Muscle layer of duodenum (tissue), 2 donors: Measurements from ENCODE around the gene FOXR1.
A peak's percentile ranks its signal among the peaks of the same experiment; 100 is the strongest.

Experiments used
- H3K27ac ChIP-seq: one replicate; pipeline ENCODE4 v1.7.0; 2013; ENCODE audit warnings: mild to moderate bottlenecking, low read length
- H3K27me3 ChIP-seq: one replicate; pipeline ENCODE4 v1.7.0; 2013; ENCODE audit warnings: low read depth, mild to moderate bottlenecking, control low read depth, low read length
- H3K36me3 ChIP-seq, 2 donors: one replicate each; pipeline ENCODE4 v1.7.0; 2013; ENCODE audit warnings: low read length in 2 of 2, control low read depth in 1 of 2, mild to moderate bottlenecking in 1 of 2; ENCODE audit not compliant: insufficient read depth in 2 of 2, control insufficient read depth in 1 of 2
- H3K4me1 ChIP-seq, 2 donors: one replicate each; pipeline ENCODE4 v1.7.0; 2013; ENCODE audit warnings: low read length in 2 of 2, mild to moderate bottlenecking in 2 of 2, control low read depth in 1 of 2, moderate library complexity in 1 of 2; ENCODE audit not compliant: insufficient read depth in 2 of 2, control insufficient read depth in 1 of 2
- H3K4me3 ChIP-seq, 2 donors: one replicate each; pipeline ENCODE4 v1.7.0; 2013; ENCODE audit warnings: low read length in 2 of 2, low read depth in 1 of 2, mild to moderate bottlenecking in 1 of 2
- H3K9me3 ChIP-seq, 2 donors: one replicate each; pipeline ENCODE4 v1.7.0; 2013; ENCODE audit warnings: low read length in 2 of 2, control low read depth in 1 of 2, mild to moderate bottlenecking in 1 of 2; ENCODE audit not compliant: control insufficient read depth in 1 of 2
- donor health status: healthy.

Gene FOXR1

GRCh38 chr11:119023741-119024140 lies 52.2 kb downstream of the FOXR1 start:
- Histone ChIP-seq H3K4me3 (no peak overlapping the region), H3K9me3 (no peaks in the 10 kb centered on the region), H3K4me1 (peaks cover 11 to 20% of the 10 kb centered on the region in 2 donors), H3K27ac (no peak overlapping the region), H3K36me3 (peaks cover 32 to 56% of the 10 kb centered on the region in 2 donors), H3K27me3 (no peaks in the 10 kb centered on the region)

- Histone ChIP-seq H3K27ac (peak overlapping the region; percentile 25), H3K27me3 (no peaks in the 10 kb centered on the region), H3K9me3 (no peaks in the 10 kb centered on the region), H3K4me3 (no peak overlapping the region), H3K4me1 (peaks cover 11 to 26% of the 10 kb centered on the region in 2 donors), H3K36me3 (peaks cover 32 to 56% of the 10 kb centered on the region in 2 donors)
Measured at GRCh38 chr11:119024430-119025098, 53.0 kb downstream of the FOXR1 start.

DNA sequence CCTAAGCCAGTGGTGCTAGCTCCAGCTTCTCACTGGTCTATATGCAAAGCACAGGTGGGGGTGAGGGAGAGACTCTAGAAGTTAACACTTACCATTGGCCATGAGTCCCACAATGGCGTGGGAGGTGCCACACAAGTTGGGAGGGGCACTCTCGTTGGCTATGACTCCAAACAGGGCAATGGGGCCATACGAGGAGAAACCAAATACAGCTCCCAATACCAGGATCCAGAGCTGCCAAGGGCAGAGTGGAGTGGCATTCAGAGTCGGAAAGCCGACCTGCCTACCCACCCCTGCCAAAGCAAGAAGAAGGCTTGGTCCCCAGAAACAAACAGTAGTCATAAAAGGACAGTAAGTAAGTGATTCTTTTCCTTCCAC lies 53.5 kb downstream of the FOXR1 start:
- H3K27ac ChIP-seq = peak overlapping the region; percentile 22
- no peak overlapping the region for H3K4me3 ChIP-seq
- H3K4me1 ChIP-seq = peaks cover 6 to 26% of the 10 kb centered on the region in 2 donors
- no peaks in the 10 kb centered on the region for H3K9me3 ChIP-seq
- no peaks in the 10 kb centered on the region for H3K27me3 ChIP-seq
- H3K36me3 ChIP-seq = peaks cover 29 to 56% of the 10 kb centered on the region in 2 donors

DNA sequence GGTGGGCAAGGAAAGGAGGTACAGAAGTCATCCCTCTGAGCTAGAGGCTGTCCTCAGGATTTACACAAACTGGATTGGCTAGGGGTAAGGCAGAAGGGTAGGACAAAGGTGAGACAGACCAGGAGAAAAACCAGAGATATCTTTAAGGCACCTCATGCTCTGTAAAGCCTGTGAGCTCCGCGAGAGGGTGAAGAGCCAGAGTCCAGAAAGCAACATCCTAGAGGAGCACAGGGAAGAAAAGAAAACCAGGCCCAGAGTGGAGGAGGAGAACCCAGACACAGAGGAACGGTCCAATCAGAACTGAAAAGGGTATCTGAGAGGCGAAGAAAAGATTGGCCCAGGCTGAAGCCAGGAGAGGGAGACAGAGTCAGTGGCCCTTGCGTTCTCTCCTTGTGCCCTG lies 54.0 kb downstream of the FOXR1 start:
- H3K36me3 ChIP-seq = peaks cover 27 to 56% of the 10 kb centered on the region in 2 donors
- no peaks in the 10 kb centered on the region for H3K9me3 ChIP-seq
- H3K27ac ChIP-seq = no peak overlapping the region
- no peaks in the 10 kb centered on the region for H3K27me3 ChIP-seq
- H3K4me1 ChIP-seq = peaks cover 5 to 22% of the 10 kb centered on the region in 2 donors
- H3K4me3 ChIP-seq = peak overlapping the region in 1 of 2 donors; percentile 8

- H3K4me3 ChIP-seq = peak overlapping the region in 1 of 2 donors; percentile 8
- H3K9me3 ChIP-seq = no peaks in the 10 kb centered on the region
- H3K36me3 ChIP-seq = peaks cover 25 to 51% of the 10 kb centered on the region in 2 donors
- H3K27ac ChIP-seq = peak overlapping the region; percentile 26
- H3K4me1 ChIP-seq = peaks cover 4 to 19% of the 10 kb centered on the region in 2 donors
- no peaks in the 10 kb centered on the region for H3K27me3 ChIP-seq
Measured at GRCh38 chr11:119025978-119026766, 54.6 kb downstream of the FOXR1 start.

- H3K27ac ChIP-seq = no peak overlapping the region
- peaks cover 0 to 16% of the 10 kb centered on the region in 2 donors for H3K4me1 ChIP-seq
- peak overlapping the region in 1 of 2 donors; percentile 4 for H3K4me3 ChIP-seq
- no peaks in the 10 kb centered on the region for H3K27me3 ChIP-seq
- peaks cover 18 to 48% of the 10 kb centered on the region in 2 donors for H3K36me3 ChIP-seq
- H3K9me3 ChIP-seq = no peaks in the 10 kb centered on the region
Measured at GRCh38 chr11:119026970-119027369, 55.4 kb downstream of the FOXR1 start.

- Histone ChIP-seq H3K27me3 (no peaks in the 10 kb centered on the region), H3K27ac (peak overlapping the region; percentile 3), H3K4me1 (peaks cover 0 to 16% of the 10 kb centered on the region in 2 donors), H3K9me3 (no peaks in the 10 kb centered on the region), H3K36me3 (peaks cover 18 to 40% of the 10 kb centered on the region in 2 donors), H3K4me3 (peak overlapping the region in 1 of 2 donors; percentile 76)
Measured at GRCh38 chr11:119027561-119028345, 56.2 kb downstream of the FOXR1 start.

DNA sequence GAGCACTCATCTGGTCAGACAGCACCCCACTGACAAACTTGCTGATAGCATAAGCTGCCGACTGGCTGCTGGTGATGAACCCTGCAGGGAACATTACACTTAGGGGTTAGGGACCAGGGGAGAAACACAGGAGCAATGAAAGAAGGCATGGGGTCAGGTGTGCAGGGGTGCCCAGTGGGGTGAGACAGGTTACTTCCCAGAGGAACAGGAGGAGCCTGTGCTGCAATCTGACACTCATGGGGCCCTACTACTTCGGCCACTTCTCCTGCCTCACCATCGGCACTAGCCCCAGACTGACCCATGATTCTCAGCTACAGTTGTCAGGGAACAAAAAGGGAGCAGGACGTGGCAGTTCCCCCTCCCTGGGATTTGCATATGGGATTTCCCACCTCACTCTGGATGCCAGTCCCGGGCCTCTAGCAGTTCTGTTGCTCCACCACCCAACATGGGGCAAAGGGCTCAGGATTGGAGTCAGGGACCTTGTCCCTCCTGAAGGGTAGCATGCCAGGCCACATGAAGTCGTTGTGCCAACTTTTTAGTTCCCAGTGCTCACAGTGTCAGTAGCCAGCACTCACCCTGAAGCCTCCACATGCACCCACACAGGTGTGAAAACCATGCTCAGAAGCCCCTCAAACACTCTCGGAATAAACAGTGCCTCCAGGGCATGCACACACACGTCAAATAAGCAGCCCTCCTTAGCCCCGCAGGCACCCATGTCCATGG lies 56.9 kb downstream of the FOXR1 start:
- peaks cover 0 to 16% of the 10 kb centered on the region in 2 donors for H3K4me1 ChIP-seq
- H3K27ac ChIP-seq = peak overlapping the region; percentile 62
- H3K9me3 ChIP-seq = no peaks in the 10 kb centered on the region
- peak overlapping the region in 1 of 2 donors; percentile 76 for H3K4me3 ChIP-seq
- H3K27me3 ChIP-seq = no peaks in the 10 kb centered on the region
- H3K36me3 ChIP-seq = peaks cover 14 to 35% of the 10 kb centered on the region in 2 donors

DNA sequence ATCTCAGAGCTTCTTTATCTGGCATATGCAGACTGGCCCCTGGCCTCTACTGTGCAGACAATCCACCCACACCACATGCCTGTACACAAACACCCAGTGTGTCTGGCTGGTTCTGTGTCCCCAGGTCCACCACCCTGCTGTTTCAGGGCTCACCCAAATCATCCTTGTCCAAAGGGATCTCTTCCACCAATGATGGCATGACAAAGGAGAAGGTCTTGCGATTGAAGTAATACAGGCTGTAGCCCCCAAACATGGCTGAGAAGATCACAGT lies 57.4 kb downstream of the FOXR1 start:
- no peaks in the 10 kb centered on the region for H3K27me3 ChIP-seq
- peaks cover 0 to 16% of the 10 kb centered on the region in 2 donors for H3K4me1 ChIP-seq
- peaks cover 9 to 31% of the 10 kb centered on the region in 2 donors for H3K36me3 ChIP-seq
- no peaks in the 10 kb centered on the region for H3K9me3 ChIP-seq
- H3K4me3 ChIP-seq = peak overlapping the region in 1 of 2 donors; percentile 76
- peak overlapping the region; percentile 62 for H3K27ac ChIP-seq

- no peaks in the 10 kb centered on the region for H3K27me3 ChIP-seq
- H3K9me3 ChIP-seq = no peaks in the 10 kb centered on the region
- peak overlapping the region; percentile 62 for H3K27ac ChIP-seq
- peak overlapping the region; percentile 76 to 88 for H3K4me3 ChIP-seq
- peaks cover 0 to 16% of the 10 kb centered on the region in 2 donors for H3K4me1 ChIP-seq
- H3K36me3 ChIP-seq = peaks cover 6 to 28% of the 10 kb centered on the region in 2 donors
Measured at GRCh38 chr11:119029340-119030028, 57.9 kb downstream of the FOXR1 start.
